ENCODE measurements around the gene FAM90A26.
"Not testable (repeated sequence)": the region's sequence is repeated elsewhere in the genome, so short reads cannot be mapped to it uniquely, and the experiment has no call there.

FAM90A26 gene

GRCh38 chr4:9160046-9160445 is 10.2 kb upstream of the FAM90A26 start:
- DNase-seq: not testable (repeated sequence)

GRCh38 chr4:9165990-9166389 is 4.2 kb upstream of the FAM90A26 start:
- not testable (repeated sequence) for DNase-seq

GRCh38 chr4:9210357-9210756 is 40.1 kb downstream of the FAM90A26 start, which contains the start of gene USP17L10:
Gene USP17L10 (plus strand): TSS chr4:9210657. CDS start chr4:9210657, 0 bp downstream.
- DNase-seq: not testable (repeated sequence)

- DNase-seq: not testable (repeated sequence)
Observed at GRCh38 chr4:9214701-9215100, 44.5 kb downstream of the FAM90A26 start.

GRCh38 chr4:9215105-9215504 is 44.9 kb downstream of the FAM90A26 start, which contains the start of gene USP17L11:
Gene USP17L11 (plus strand): TSS chr4:9215405. CDS start chr4:9215405, 0 bp downstream.
- DNase-seq: not testable (repeated sequence)

DNA sequence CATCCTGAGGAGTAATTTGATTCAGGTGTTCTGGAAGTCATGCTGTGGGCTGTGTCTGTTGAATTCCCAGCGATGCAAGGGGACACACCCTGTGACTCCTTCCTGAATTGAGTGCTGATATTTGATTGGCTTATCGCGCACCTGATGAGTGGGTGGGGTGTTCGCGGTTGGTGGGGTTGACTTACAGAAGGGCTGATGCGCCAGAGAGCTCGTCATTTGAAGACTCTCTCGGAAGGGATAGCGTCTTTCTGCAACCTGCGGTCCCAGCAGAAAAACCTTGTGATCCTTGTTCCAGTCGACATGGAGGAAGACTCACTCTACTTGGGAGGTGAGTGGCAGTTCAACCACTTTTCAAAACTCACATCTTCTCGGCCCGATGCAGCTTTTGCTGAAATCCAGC is 49.6 kb downstream of the FAM90A26 start, which contains the start of gene USP17L12:
USP17L12 (plus strand) TSS at position 301 of the 400 bp plus-strand sequence; CDS start at position 301, 0 bp downstream.
- not testable (repeated sequence) for DNase-seq

DNA sequence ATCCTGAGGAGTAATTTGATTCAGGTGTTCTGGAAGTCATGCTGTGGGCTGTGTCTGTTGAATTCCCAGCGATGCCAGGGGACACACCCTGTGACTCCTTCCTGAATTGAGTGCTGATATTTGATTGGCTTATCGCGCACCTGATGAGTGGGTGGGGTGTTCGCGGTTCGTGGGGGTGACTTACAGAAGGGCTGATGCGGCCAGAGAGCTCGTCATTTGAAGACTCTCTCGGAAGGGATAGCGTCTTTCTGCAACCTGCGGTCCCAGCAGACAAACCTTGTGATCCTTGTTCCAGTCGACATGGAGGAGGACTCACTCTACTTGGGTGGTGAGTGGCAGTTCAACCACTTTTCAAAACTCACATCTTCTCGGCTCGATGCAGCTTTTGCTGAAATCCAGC is 54.4 kb downstream of the FAM90A26 start, which contains the start of gene USP17L13:
USP17L13 (plus strand) TSS at position 301 of the 400 bp plus-strand sequence; CDS start at position 301, 0 bp downstream.
- not testable (repeated sequence) for DNase-seq
